ENCODE measurements around the gene ADAMTS9. TPM values are rescaled to one million over a fixed set of nuclear protein-coding genes. Genes with fewer than 3 reads are reported as not detected.
A peak's percentile ranks its signal among the peaks of the same experiment; 100 is the strongest.

ADAMTS9 gene
- total RNA-seq, 1 donor from 2014 or later, result 74.1 TPM

DNA sequence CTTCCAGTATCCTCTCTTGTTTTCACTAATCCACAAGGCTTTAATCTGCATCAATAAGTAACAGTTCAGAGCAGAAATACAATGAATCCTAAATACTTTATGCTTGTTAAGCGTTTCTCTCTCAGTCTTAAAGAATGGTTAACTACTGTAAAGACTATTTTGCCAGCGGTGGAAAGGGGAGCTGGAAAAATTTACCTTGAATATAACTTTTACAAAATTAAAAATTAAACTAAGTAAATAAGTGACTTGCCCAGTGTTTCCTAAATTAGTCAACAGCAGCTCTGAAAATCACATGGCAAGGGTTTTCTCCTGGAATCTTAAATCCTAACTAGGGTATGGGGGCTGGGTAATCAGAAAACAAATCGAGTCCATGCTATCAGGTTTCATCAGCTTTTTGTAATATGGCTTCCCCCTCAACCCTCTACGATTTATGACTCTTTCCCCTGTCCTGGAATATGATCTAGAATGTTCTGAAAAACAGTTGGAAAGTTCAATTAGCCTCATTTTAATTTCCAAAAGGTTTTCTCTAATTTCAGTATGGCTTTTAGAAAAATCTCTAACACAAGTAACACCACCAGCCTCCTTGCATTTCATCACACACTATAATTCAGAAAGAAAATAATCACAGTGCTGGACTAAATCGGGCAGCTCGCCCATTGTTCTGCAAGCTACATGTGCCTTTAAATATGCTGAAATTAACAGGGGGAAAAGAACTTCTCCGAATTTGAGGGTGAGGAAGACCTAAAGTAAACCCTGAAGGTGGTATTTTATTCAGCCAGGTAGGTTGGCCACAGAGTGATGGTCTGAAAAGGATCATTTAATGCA, 133.5 kb downstream of the ADAMTS9 start:
- Histone ChIP-seq H3K4me3 (no peak overlapping the region), H3K27ac (no peak overlapping the region), H3K4me1 (no peaks in the 10 kb centered on the region), H3K9me3 (no peaks in the 10 kb centered on the region), H3K36me3 (peaks cover 3 to 47% of the 10 kb centered on the region in 2 donors), H3K27me3 (no peaks in the 10 kb centered on the region)
- intact Hi-C loops (cut with DNase I), result no loop called here
- no peak for DNase-seq (ENCODE audit: low spot score in 2 of 2)
- TF ChIP-seq, protein P1, sequence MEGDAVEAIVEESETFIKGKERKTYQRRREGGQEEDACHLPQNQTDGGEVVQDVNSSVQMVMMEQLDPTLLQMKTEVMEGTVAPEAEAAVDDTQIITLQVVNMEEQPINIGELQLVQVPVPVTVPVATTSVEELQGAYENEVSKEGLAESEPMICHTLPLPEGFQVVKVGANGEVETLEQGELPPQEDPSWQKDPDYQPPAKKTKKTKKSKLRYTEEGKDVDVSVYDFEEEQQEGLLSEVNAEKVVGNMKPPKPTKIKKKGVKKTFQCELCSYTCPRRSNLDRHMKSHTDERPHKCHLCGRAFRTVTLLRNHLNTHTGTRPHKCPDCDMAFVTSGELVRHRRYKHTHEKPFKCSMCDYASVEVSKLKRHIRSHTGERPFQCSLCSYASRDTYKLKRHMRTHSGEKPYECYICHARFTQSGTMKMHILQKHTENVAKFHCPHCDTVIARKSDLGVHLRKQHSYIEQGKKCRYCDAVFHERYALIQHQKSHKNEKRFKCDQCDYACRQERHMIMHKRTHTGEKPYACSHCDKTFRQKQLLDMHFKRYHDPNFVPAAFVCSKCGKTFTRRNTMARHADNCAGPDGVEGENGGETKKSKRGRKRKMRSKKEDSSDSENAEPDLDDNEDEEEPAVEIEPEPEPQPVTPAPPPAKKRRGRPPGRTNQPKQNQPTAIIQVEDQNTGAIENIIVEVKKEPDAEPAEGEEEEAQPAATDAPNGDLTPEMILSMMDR (IDR thresholded peaks at IDR 0.05), result no peak

- intact Hi-C loops (cut with DNase I), result no loop called here
- no peak for DNase-seq (ENCODE audit: low spot score in 2 of 2)
- Histone ChIP-seq H3K27ac (no peak overlapping the region), H3K9me3 (no peaks in the 10 kb centered on the region), H3K27me3 (no peaks in the 10 kb centered on the region), H3K4me3 (no peak overlapping the region), H3K4me1 (peaks cover 3 to 7% of the 10 kb centered on the region in 2 donors), H3K36me3 (peaks cover 3 to 39% of the 10 kb centered on the region in 2 donors)
- TF ChIP-seq, protein P1 (IDR thresholded peaks at IDR 0.05), result no peak
These were observed 134.8 kb downstream of the ADAMTS9 start for GRCh38 chr3:64552966-64553365.

- intact Hi-C loops (cut with DNase I), result no loop called here
- no peak for DNase-seq (ENCODE audit: low spot score in 2 of 2)
- TF ChIP-seq, protein P1 (IDR thresholded peaks at IDR 0.05), result no peak
- H3K9me3 ChIP-seq, result no peaks in the 10 kb centered on the region
- H3K36me3 ChIP-seq, result peaks cover 0 to 32% of the 10 kb centered on the region in 2 donors
- no peaks in the 10 kb centered on the region for H3K27me3 ChIP-seq
- no peak overlapping the region for H3K4me3 ChIP-seq
- H3K27ac ChIP-seq, result no peak overlapping the region
- H3K4me1 ChIP-seq, result peaks cover 3 to 7% of the 10 kb centered on the region in 2 donors
These were observed 135.6 kb downstream of the ADAMTS9 start for GRCh38 chr3:64552160-64552559.

DNA sequence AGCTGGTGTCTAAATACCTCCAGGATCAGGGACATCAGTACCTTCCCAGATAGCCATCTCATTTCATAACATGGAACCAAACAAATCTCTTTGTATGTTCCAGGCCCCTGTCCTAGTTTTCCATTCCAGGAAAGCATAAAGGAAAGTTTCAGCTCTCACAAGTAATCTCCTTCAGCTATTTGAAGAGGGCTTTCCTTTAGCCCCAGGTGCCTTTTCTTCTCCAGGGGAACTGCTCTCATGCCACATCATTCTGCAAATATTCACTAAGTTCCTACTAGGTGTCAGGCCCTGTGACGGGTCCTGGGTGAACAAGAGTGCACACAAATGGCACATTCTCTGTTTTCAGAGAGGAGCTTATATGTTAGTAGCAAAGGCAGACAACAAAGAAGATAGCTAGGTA, 136.1 kb downstream of the ADAMTS9 start:
- TF ChIP-seq, protein P1 (IDR thresholded peaks at IDR 0.05), result no peak
- no peak for DNase-seq (ENCODE audit: low spot score in 2 of 2)
- peaks cover 3 to 7% of the 10 kb centered on the region in 2 donors for H3K4me1 ChIP-seq
- H3K27ac ChIP-seq, result peak overlapping the region in 1 of 2 donors; percentile 9
- H3K4me3 ChIP-seq, result no peak overlapping the region
- peaks cover under 1 to 32% of the 10 kb centered on the region in 2 donors for H3K36me3 ChIP-seq
- H3K9me3 ChIP-seq, result no peaks in the 10 kb centered on the region
- intact Hi-C loops (cut with DNase I), result no loop called here
- no peaks in the 10 kb centered on the region for H3K27me3 ChIP-seq

DNA sequence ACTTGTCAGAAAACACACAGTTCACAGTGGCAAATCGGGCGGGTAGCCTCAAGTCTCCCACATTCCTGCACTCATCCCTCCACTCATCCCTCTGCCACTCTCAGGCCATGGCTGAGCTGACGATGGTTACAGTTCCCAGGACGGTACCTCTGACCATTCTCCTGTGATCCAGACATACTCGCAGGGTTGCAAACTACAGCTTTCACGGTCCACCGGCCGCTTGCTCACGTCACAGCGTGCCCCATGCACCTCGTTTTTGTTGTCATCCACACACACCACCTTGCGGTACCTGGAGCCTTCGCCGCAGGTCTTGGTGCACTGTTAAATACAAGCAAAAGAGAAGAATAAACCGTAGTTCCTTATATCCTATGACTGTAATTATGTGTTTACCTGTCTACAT, 137.1 kb downstream of the ADAMTS9 start:
- Histone ChIP-seq H3K36me3 (peaks cover 5 to 41% of the 10 kb centered on the region in 2 donors), H3K27me3 (no peaks in the 10 kb centered on the region), H3K9me3 (no peaks in the 10 kb centered on the region), H3K4me3 (no peak overlapping the region), H3K4me1 (peaks cover 3 to 7% of the 10 kb centered on the region in 2 donors), H3K27ac (no peak overlapping the region)
- TF ChIP-seq, protein P1 (IDR thresholded peaks at IDR 0.05), result no peak
- no peak for DNase-seq (ENCODE audit: low spot score in 2 of 2)
- intact Hi-C loops (cut with DNase I), result no loop called here

All from ascending aorta (tissue), 2 donors.